Testis (tissue), 3 donors: ENCODE measurements around the gene C9orf78. TPM values are rescaled to one million over a fixed set of nuclear protein-coding genes. Genes with fewer than 3 reads are reported as not detected.

Source experiments
- DNase-seq: peaks from one replicate; pipeline ENCODE4 v3.0.0-alpha.2; 2019
- H3K27ac ChIP-seq, 2 donors: fragments of 200-600 bp; sonication (generic); one replicate each; pipeline ENCODE4 v1.5.1; 2019
- H3K27me3 ChIP-seq: fragments of 200-600 bp; sonication (generic); one replicate; pipeline ENCODE4 v1.5.1; 2019
- H3K36me3 ChIP-seq: fragments of 200-600 bp; sonication (generic); one replicate; pipeline ENCODE4 v1.5.1; 2017; ENCODE audit warnings: low read depth; ENCODE audit errors: missing control alignments
- H3K4me1 ChIP-seq: fragments of 200-600 bp; sonication (generic); one replicate; pipeline ENCODE4 v1.5.1; 2019
- H3K4me3 ChIP-seq, 2 donors: fragments of 200-600 bp; sonication (generic); one replicate each; pipeline ENCODE4 v1.5.1; 2017 to 2019
- H3K9me3 ChIP-seq: fragments of 200-600 bp; sonication (generic); one replicate; pipeline ENCODE4 v1.5.1; 2017
- POLR2A ChIP-seq: fragments of 450-650 bp; IDR thresholded peaks from one replicate; pipeline ENCODE4 v1.6.1; 2017; ENCODE audit warnings: antibody characterized with exemption, mild to moderate bottlenecking, moderate library complexity
- WGBS, 2 donors: methylation state at CpG; one replicate each; pipeline ENCODE4 v1.1.5; 2018; 5-methylcytosine and 5-hydroxymethylcytosine counted together
- intact Hi-C: fragments of 100-400 bp; cut with DNase I; formaldehyde crosslinking; loops from one replicate; pipeline ENCODE4 v1.15.1; 2023; ENCODE audit warnings: low total_unique reads
- polyA plus RNA-seq: library from polyadenylated mRNA; stranded (reverse); fragments of 350-450 nt; fragmentation: Illumina TruSeq; extraction: RNeasy Lipid Tissue Mini Kit (QIAGEN cat#74804); gene quantifications from one replicate; pipeline ENCODE4 v1.2.3, GENCODE V29; 2014; ENCODE audit warnings: low read depth, low replicate concordance; ENCODE audit not compliant: insufficient read depth
- total RNA-seq, 2 donors: library from RNA; depleted of rRNA; stranded (reverse); fragments of >200 nt; gene quantifications; one replicate each; pipeline ENCODE4 v1.2.3, GENCODE V29; 2016
- TF ChIP-seq, protein P1 (sequence below), 3 experiments: fragments of 450-650 bp in 2 of 3; fragments of 200-600 bp in 1 of 3; sonication (generic) in 1 of 3; IDR thresholded peaks; one replicate each; pipeline ENCODE4 v1.5.1; 2016 to 2019; ENCODE audit warnings: antibody characterized with exemption in 3 of 3, mild to moderate bottlenecking in 2 of 3, moderate library complexity in 1 of 3

Gene C9orf78
- total and polyA plus RNA-seq, 3 donors from 2014 or later, result 56.3 to 86.8 (median 83.2) TPM

DNA sequence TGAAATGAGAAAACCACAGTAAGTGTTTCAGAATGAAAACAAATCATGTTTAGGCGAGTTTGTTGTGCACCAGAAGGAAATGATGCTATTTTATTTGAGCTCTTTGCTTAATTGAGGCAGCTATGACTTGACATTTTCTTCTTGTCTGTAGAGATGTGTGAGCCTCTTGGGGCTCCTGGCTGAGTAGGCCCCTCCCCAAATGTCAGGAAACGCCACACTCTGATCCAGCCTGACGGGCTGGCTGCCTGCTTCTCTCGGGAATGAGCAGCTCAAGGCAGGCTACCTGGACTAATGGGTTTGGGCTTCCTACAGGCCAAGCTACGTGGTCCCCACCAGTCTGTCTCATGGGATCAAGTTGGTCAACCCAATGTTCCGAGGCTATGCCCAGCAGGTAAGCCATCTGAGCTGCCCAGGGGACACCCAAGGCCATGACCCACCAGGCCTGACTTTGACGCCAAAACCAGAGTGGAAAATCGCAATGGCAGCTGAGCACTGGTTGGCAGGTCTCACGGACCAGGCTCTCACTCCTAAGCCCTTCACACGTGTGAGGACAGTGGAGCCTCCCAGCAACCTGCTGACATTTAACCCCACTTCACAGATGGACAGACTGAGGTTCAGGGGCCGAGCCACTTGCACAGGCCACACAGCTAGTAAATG is 30.0 kb upstream of the C9orf78 start:
- TF ChIP-seq, protein P1, sequence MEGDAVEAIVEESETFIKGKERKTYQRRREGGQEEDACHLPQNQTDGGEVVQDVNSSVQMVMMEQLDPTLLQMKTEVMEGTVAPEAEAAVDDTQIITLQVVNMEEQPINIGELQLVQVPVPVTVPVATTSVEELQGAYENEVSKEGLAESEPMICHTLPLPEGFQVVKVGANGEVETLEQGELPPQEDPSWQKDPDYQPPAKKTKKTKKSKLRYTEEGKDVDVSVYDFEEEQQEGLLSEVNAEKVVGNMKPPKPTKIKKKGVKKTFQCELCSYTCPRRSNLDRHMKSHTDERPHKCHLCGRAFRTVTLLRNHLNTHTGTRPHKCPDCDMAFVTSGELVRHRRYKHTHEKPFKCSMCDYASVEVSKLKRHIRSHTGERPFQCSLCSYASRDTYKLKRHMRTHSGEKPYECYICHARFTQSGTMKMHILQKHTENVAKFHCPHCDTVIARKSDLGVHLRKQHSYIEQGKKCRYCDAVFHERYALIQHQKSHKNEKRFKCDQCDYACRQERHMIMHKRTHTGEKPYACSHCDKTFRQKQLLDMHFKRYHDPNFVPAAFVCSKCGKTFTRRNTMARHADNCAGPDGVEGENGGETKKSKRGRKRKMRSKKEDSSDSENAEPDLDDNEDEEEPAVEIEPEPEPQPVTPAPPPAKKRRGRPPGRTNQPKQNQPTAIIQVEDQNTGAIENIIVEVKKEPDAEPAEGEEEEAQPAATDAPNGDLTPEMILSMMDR (IDR thresholded peaks at IDR 0.05), result no peak
- no peak for TF ChIP-seq POLR2A
- Histone ChIP-seq H3K36me3 (no peaks in the 10 kb centered on the region), H3K9me3 (no peaks in the 10 kb centered on the region), H3K27ac (no peak overlapping the region), H3K4me3 (no peak overlapping the region), H3K27me3 (no peaks in the 10 kb centered on the region), H3K4me1 (no peaks in the 10 kb centered on the region)
- WGBS, 2 donors, result 61 to 69% methylated on average over 10 to 11 of the region's 11 CpGs
- DNase-seq, result no peak
- intact Hi-C loops, result no loop called here

DNA sequence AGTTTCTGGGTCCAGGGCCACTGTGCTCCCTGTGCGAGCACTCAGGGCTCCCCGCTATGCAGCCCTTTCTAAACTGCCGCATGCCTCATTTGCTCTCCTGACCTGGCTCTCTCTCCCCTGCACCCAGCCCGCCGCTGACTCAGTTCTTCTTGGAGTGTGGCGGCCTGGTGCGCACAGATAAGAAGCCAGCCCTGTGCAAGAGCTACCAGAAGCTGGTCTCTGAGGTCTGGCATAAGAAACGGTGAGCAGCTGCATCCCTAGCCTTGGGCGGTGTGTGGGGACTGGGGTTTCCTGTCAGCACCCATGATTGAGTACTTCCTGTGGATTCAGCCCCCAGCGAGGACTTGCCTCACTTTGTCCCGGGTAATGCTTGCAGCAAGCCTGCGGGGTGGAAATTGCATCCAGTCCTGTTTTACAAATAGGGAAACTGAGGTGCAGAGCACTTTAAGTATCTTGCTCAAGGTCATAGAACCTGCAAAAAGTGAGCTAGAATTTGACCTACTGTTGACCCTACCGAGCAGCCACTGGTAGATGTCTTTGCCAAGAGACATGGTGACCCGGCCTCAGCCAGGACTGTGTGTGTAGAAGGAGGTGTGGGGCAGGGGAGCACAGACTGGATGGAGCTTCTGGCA is 28.1 kb upstream of the C9orf78 start:
- 74 to 87% methylated on average over 14 of the region's 14 CpGs for WGBS, 2 donors
- no peaks in the 10 kb centered on the region for H3K4me1 ChIP-seq
- H3K4me3 ChIP-seq, result no peak overlapping the region
- TF ChIP-seq, protein P1 (IDR thresholded peaks at IDR 0.05), result no peak
- no peak overlapping the region for H3K27ac ChIP-seq
- DNase-seq, result no peak
- no peaks in the 10 kb centered on the region for H3K36me3 ChIP-seq
- H3K9me3 ChIP-seq, result no peaks in the 10 kb centered on the region
- intact Hi-C loops, result no loop called here
- no peaks in the 10 kb centered on the region for H3K27me3 ChIP-seq

DNA sequence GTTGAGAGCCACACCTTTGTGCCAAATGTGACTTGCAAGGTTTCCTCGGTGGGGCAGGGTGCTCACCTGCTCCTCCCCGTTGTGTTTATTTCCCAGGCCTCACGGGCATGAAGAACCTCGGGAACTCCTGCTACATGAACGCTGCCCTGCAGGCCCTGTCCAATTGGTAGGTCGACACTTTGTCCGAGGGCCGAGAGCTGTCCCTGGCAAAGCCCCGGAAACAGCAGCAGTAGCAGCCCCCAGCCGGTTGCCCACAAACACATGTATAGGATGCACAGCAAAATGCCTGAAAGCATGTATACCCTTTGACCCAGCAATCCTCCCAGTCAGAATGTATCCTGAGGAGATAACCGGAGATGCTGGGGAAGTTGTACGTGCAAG is 26.4 kb upstream of the C9orf78 start:
- Histone ChIP-seq H3K9me3 (no peaks in the 10 kb centered on the region), H3K36me3 (no peaks in the 10 kb centered on the region), H3K27ac (no peak overlapping the region), H3K27me3 (no peaks in the 10 kb centered on the region), H3K4me1 (no peaks in the 10 kb centered on the region), H3K4me3 (no peak overlapping the region)
- intact Hi-C loops, result no loop called here
- WGBS, 2 donors, result 77 to 94% methylated on average over 10 to 12 of the region's 12 CpGs
- no peak for DNase-seq
- TF ChIP-seq POLR2A, result no peak
- TF ChIP-seq, protein P1 (IDR thresholded peaks at IDR 0.05), result no peak

DNA sequence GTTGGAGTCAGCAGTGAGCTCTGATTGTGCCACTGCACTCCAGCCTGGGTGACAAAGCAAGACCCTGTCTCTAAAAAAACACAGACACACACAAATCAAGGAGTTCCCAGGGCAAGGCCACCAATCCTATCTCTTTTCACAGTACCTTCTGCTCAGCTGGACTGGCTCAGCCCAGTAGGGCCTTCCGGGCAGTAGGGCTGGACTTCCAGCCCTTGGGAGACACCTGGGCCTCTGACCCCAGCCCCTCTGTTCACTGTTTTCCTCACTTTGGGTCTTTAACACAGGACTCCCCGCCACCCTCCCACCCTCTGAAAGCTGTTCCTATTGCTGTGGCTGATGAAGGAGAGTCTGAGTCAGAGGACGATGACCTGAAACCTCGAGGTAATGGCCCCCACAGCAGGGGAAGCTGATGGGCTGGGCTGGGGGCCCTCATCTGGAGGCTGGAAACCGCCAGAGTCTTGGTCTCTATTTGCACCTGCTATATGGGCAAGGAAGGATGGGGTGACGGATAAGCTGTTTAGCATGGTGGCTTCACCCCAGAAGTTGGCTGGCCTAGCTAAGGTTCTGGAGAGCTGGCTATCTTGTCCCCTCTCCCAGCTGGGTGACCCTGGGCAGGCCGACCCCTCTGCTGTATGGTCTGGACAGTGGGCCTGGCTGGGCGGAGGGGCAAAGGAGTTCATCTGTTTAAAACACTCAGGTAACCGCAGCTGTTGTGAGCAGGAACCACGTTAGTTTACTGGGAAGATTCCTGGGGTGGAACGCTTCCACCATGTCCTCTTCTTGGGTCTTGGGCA is 25.8 kb upstream of the C9orf78 start:
- no peak for TF ChIP-seq POLR2A
- TF ChIP-seq, protein P1 (IDR thresholded peaks at IDR 0.05), result no peak
- WGBS, 2 donors, result 75 to 85% methylated on average over 9 to 11 of the region's 11 CpGs
- Histone ChIP-seq H3K9me3 (no peaks in the 10 kb centered on the region), H3K27me3 (no peaks in the 10 kb centered on the region), H3K36me3 (no peaks in the 10 kb centered on the region), H3K27ac (no peak overlapping the region), H3K4me1 (no peaks in the 10 kb centered on the region), H3K4me3 (no peak overlapping the region)
- DNase-seq, result no peak
- intact Hi-C loops, result no loop called here
